HG03432 (cell line): Measurements from ENCODE around the gene PRDM16.
"Not testable (repeated sequence)": the region's sequence is repeated elsewhere in the genome, so short reads cannot be mapped to it uniquely, and the experiment has no call there.

Experiments used
- ATAC-seq: cut with Tn5 transposase; IDR thresholded peaks from one replicate; pipeline ENCODE4 v1.9.1; 2021; ENCODE audit warnings: mild to moderate bottlenecking, moderate library complexity; ENCODE audit not compliant: unreplicated experiment

Gene PRDM16

GRCh38 chr1:3159121-3159520 lies 90.1 kb downstream of the PRDM16 start:
- no peak for ATAC-seq

- no peak for ATAC-seq
These were observed 91.0 kb downstream of the PRDM16 start for GRCh38 chr1:3159996-3160395.

GRCh38 chr1:3160647-3161145 lies 91.7 kb downstream of the PRDM16 start:
- no peak for ATAC-seq

- ATAC-seq, result no peak
These were observed 92.3 kb downstream of the PRDM16 start for GRCh38 chr1:3161176-3161840.

- ATAC-seq, result no peak
These were observed 93.4 kb downstream of the PRDM16 start for GRCh38 chr1:3162322-3162882.

GRCh38 chr1:3163356-3163755 lies 94.4 kb downstream of the PRDM16 start:
- ATAC-seq, result no peak

GRCh38 chr1:3164671-3165070 lies 95.7 kb downstream of the PRDM16 start:
- no peak for ATAC-seq

- not testable (repeated sequence) for ATAC-seq
These were observed 96.2 kb downstream of the PRDM16 start for GRCh38 chr1:3165189-3165588.

- no peak for ATAC-seq
These were observed 97.4 kb downstream of the PRDM16 start for GRCh38 chr1:3166206-3166918.

GRCh38 chr1:3167255-3167654 lies 98.3 kb downstream of the PRDM16 start:
- no peak for ATAC-seq

GRCh38 chr1:3168678-3169077 lies 99.7 kb downstream of the PRDM16 start:
- no peak for ATAC-seq

- no peak for ATAC-seq
These were observed 100.8 kb downstream of the PRDM16 start for GRCh38 chr1:3169665-3170356.

GRCh38 chr1:3170561-3171453 lies 101.8 kb downstream of the PRDM16 start:
- ATAC-seq, result no peak

GRCh38 chr1:3171761-3172160 lies 102.8 kb downstream of the PRDM16 start:
- no peak for ATAC-seq

- no peak for ATAC-seq
These were observed 103.7 kb downstream of the PRDM16 start for GRCh38 chr1:3172431-3173380.

- no peak for ATAC-seq
These were observed 104.5 kb downstream of the PRDM16 start for GRCh38 chr1:3173381-3173980.

GRCh38 chr1:3174487-3175247 lies 105.7 kb downstream of the PRDM16 start:
- ATAC-seq, result no peak

- no peak for ATAC-seq
These were observed 106.5 kb downstream of the PRDM16 start for GRCh38 chr1:3175486-3175885.
